Breast epithelium (tissue), 3 donors: ENCODE measurements around the gene TSGA10.
"Not testable (repeated sequence)": the region's sequence is repeated elsewhere in the genome, so short reads cannot be mapped to it uniquely, and the experiment has no call there.

Experiments
- POLR2A ChIP-seq: fragments of 450-650 bp; IDR thresholded peaks from one replicate; pipeline ENCODE4 v1.6.1; 2016; ENCODE audit warnings: antibody characterized with exemption, mild to moderate bottlenecking, moderate library complexity
- POLR2AphosphoS5 ChIP-seq, 3 donors: sonication (generic); formaldehyde crosslinking; IDR thresholded peaks; one replicate each; pipeline ENCODE4 v1.6.1; 2017; ENCODE audit warnings: antibody characterized with exemption in 3 of 3
- TF ChIP-seq, protein P1 (sequence below), 3 donors: fragments of 450-650 bp; IDR thresholded peaks; one replicate each; pipeline ENCODE4 v1.5.1; 2016 to 2017; ENCODE audit warnings: antibody characterized with exemption in 3 of 3, mild to moderate bottlenecking in 3 of 3, moderate library complexity in 3 of 3

GRCh38 chr2:99192364-99192763 is 37.6 kb upstream of the TSGA10 start:
- not testable (repeated sequence) for TF ChIP-seq POLR2A; POLR2AphosphoS5 (IDR thresholded peaks at IDR 0.05)
- TF ChIP-seq, protein P1, sequence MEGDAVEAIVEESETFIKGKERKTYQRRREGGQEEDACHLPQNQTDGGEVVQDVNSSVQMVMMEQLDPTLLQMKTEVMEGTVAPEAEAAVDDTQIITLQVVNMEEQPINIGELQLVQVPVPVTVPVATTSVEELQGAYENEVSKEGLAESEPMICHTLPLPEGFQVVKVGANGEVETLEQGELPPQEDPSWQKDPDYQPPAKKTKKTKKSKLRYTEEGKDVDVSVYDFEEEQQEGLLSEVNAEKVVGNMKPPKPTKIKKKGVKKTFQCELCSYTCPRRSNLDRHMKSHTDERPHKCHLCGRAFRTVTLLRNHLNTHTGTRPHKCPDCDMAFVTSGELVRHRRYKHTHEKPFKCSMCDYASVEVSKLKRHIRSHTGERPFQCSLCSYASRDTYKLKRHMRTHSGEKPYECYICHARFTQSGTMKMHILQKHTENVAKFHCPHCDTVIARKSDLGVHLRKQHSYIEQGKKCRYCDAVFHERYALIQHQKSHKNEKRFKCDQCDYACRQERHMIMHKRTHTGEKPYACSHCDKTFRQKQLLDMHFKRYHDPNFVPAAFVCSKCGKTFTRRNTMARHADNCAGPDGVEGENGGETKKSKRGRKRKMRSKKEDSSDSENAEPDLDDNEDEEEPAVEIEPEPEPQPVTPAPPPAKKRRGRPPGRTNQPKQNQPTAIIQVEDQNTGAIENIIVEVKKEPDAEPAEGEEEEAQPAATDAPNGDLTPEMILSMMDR (IDR thresholded peaks at IDR 0.05), result not testable (repeated sequence)
